ENCODE results near the gene TLN1. TPM values are rescaled to one million over a fixed set of nuclear protein-coding genes. Genes with fewer than 3 reads are reported as not detected.
A peak's percentile ranks its signal among the peaks of the same experiment; 100 is the strongest.

TLN1 gene
- total and polyA plus RNA-seq, 10 of the 15 experiments (the other 5 are each of a cell fraction or from before 2014, with no cell fraction given): 11.6 to 305 (median 71.9) TPM

DNA sequence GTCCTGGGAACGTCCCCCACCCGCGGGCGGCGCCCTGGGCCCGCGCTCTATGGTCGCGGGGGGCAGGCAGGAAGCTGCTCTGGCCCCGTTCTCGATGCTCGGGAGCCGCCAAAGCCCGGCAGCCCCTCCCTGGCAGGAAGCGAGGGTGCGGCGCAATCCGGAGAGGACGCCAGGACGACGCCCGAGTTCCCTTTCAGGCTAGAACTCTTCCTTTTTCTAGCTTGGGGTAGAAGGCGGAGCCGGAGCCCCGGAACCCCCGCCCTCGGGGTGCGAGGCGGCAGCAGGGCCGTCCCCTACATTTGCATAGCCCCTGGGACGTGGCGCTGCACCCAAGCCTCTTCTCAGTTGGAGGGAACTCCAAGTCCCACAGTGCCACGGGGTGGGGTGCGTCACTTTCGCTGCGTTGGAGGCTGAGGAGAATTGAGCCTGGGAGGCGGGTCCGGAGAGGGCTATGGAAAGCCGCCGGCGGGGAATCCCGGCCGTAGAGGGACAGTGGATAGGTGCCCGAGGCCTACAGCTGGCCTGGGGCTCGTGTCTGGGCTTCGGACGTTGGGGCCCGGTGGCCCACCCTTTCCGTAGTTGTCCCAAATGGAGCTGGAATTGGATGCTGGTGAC lies at the start of gene TLN1, which contains the start of gene CREB3 (continued):
- TF ChIP-seq, protein P1, sequence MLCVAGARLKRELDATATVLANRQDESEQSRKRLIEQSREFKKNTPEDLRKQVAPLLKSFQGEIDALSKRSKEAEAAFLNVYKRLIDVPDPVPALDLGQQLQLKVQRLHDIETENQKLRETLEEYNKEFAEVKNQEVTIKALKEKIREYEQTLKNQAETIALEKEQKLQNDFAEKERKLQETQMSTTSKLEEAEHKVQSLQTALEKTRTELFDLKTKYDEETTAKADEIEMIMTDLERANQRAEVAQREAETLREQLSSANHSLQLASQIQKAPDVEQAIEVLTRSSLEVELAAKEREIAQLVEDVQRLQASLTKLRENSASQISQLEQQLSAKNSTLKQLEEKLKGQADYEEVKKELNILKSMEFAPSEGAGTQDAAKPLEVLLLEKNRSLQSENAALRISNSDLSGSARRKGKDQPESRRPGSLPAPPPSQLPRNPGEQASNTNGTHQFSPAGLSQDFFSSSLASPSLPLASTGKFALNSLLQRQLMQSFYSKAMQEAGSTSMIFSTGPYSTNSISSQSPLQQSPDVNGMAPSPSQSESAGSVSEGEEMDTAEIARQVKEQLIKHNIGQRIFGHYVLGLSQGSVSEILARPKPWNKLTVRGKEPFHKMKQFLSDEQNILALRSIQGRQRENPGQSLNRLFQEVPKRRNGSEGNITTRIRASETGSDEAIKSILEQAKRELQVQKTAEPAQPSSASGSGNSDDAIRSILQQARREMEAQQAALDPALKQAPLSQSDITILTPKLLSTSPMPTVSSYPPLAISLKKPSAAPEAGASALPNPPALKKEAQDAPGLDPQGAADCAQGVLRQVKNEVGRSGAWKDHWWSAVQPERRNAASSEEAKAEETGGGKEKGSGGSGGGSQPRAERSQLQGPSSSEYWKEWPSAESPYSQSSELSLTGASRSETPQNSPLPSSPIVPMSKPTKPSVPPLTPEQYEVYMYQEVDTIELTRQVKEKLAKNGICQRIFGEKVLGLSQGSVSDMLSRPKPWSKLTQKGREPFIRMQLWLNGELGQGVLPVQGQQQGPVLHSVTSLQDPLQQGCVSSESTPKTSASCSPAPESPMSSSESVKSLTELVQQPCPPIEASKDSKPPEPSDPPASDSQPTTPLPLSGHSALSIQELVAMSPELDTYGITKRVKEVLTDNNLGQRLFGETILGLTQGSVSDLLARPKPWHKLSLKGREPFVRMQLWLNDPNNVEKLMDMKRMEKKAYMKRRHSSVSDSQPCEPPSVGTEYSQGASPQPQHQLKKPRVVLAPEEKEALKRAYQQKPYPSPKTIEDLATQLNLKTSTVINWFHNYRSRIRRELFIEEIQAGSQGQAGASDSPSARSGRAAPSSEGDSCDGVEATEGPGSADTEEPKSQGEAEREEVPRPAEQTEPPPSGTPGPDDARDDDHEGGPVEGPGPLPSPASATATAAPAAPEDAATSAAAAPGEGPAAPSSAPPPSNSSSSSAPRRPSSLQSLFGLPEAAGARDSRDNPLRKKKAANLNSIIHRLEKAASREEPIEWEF (IDR thresholded peaks at IDR 0.05; ENCODE audit: insufficient replicate concordance, low read depth, low read length): no peak
- TF ChIP-seq MEF2A (IDR thresholded peaks at IDR 0.05; ENCODE audit: insufficient read depth, low read depth, low read length) (no peak), NBN (IDR thresholded peaks at IDR 0.05) (peak; percentile 72; the same call in 1 of the 2 replicates), RAD21 (IDR thresholded peaks at IDR 0.05; ENCODE audit: insufficient read depth, low read depth, low read length) (no peak), EP300 (IDR thresholded peaks at IDR 0.05; ENCODE audit: borderline replicate concordance in 1 of 2, control insufficient read depth in 1 of 2, low read depth in 2 of 2, low read length in 2 of 2) (no peak; a peak in 2 of 4 replicates), PAX8 (IDR thresholded peaks at IDR 0.05) (no peak)
- TF ChIP-seq, protein P2, sequence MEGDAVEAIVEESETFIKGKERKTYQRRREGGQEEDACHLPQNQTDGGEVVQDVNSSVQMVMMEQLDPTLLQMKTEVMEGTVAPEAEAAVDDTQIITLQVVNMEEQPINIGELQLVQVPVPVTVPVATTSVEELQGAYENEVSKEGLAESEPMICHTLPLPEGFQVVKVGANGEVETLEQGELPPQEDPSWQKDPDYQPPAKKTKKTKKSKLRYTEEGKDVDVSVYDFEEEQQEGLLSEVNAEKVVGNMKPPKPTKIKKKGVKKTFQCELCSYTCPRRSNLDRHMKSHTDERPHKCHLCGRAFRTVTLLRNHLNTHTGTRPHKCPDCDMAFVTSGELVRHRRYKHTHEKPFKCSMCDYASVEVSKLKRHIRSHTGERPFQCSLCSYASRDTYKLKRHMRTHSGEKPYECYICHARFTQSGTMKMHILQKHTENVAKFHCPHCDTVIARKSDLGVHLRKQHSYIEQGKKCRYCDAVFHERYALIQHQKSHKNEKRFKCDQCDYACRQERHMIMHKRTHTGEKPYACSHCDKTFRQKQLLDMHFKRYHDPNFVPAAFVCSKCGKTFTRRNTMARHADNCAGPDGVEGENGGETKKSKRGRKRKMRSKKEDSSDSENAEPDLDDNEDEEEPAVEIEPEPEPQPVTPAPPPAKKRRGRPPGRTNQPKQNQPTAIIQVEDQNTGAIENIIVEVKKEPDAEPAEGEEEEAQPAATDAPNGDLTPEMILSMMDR (IDR thresholded peaks at IDR 0.05 in 2 of 3, conservative IDR thresholded peaks at IDR 0.05 in 1 of 3; ENCODE audit: control insufficient read depth in 2 of 3, extremely low read depth in 1 of 3, insufficient read depth in 1 of 3, low read depth in 3 of 3, low read length in 3 of 3): peak in 2 of 3 experiments; percentile 20 to 49; a peak in 2 of 6 replicates
